ENCODE measurements around the gene SEMA6D.

SEMA6D gene

GRCh38 chr15:47794252-47794914 lies 77.1 kb downstream of the SEMA6D start:
- no peak overlapping the region for H2AFZ ChIP-seq (ENCODE audit: low read length)
- no peak overlapping the region for H3K4me2 ChIP-seq (ENCODE audit: low read depth, low read length)
- DNase-seq = no peak
- no peaks in the 10 kb centered on the region for H3K9me3 ChIP-seq (replicated peaks; ENCODE audit: insufficient read depth, low read length)
- H3K27ac ChIP-seq (ENCODE audit: low read length) = no peak overlapping the region
- no peaks in the 10 kb centered on the region for H3K79me2 ChIP-seq (ENCODE audit: low read length)
- H3K9ac ChIP-seq (ENCODE audit: low read length) = no peak overlapping the region
- H3F3A ChIP-seq (ENCODE audit: insufficient read depth, low read length) = no peaks in the 10 kb centered on the region
- H3K4me1 ChIP-seq (ENCODE audit: low read length) = no peaks in the 10 kb centered on the region
- H3K27me3 ChIP-seq (replicated peaks; ENCODE audit: insufficient read depth, low read length) = no peaks in the 10 kb centered on the region
- TF ChIP-seq EZH2 (optimal IDR thresholded peaks at IDR 0.05; ENCODE audit: low read depth, low read length) (no peak), CTCF (IDR thresholded peaks at IDR 0.05; ENCODE audit: low read length) (no peak), EZH2phosphoT487 (IDR thresholded peaks at IDR 0.05; ENCODE audit: low read length) (no peak)
- no peaks in the 10 kb centered on the region for H4K20me1 ChIP-seq (ENCODE audit: insufficient read depth, low read length)
- H3K4me3 ChIP-seq (ENCODE audit: low read length) = no peak overlapping the region
- H3K9me2 ChIP-seq (replicated peaks; ENCODE audit: insufficient read depth, low read length) = no peaks in the 10 kb centered on the region
- no peaks in the 10 kb centered on the region for H3K36me3 ChIP-seq (replicated peaks; ENCODE audit: insufficient read depth, low read length)

- Histone ChIP-seq H3K4me3 (ENCODE audit: low read length) (no peak overlapping the region), H3K4me1 (ENCODE audit: low read length) (no peaks in the 10 kb centered on the region)
- DNase-seq = no peak
Measured at GRCh38 chr15:47795864-47796263, 78.6 kb downstream of the SEMA6D start.

GRCh38 chr15:47796339-47796738 lies 79.0 kb downstream of the SEMA6D start:
- no peaks in the 10 kb centered on the region for H3K9me2 ChIP-seq (replicated peaks; ENCODE audit: insufficient read depth, low read length)

More at GRCh38 chr15:47795864-47796263, 78.6 kb downstream of the SEMA6D start:
- Histone ChIP-seq H3K79me2 (ENCODE audit: low read length) (no peaks in the 10 kb centered on the region), H3F3A (ENCODE audit: insufficient read depth, low read length) (no peaks in the 10 kb centered on the region), H3K36me3 (replicated peaks; ENCODE audit: insufficient read depth, low read length) (no peaks in the 10 kb centered on the region), H3K27me3 (replicated peaks; ENCODE audit: insufficient read depth, low read length) (no peaks in the 10 kb centered on the region), H3K4me2 (ENCODE audit: low read depth, low read length) (no peak overlapping the region), H3K9me3 (replicated peaks; ENCODE audit: insufficient read depth, low read length) (no peaks in the 10 kb centered on the region), H3K27ac (ENCODE audit: low read length) (no peak overlapping the region), H3K9ac (ENCODE audit: low read length) (no peak overlapping the region), H2AFZ (ENCODE audit: low read length) (no peak overlapping the region), H3K9me2 (replicated peaks; ENCODE audit: insufficient read depth, low read length) (no peaks in the 10 kb centered on the region), H4K20me1 (ENCODE audit: insufficient read depth, low read length) (no peaks in the 10 kb centered on the region)
- no peak for TF ChIP-seq EZH2 (optimal IDR thresholded peaks at IDR 0.05; ENCODE audit: low read depth, low read length)
- TF ChIP-seq CTCF (IDR thresholded peaks at IDR 0.05; ENCODE audit: low read length) = no peak
- no peak for TF ChIP-seq EZH2phosphoT487 (IDR thresholded peaks at IDR 0.05; ENCODE audit: low read length)

More at GRCh38 chr15:47796339-47796738, 79.0 kb downstream of the SEMA6D start:
- no peaks in the 10 kb centered on the region for H3K36me3 ChIP-seq (replicated peaks; ENCODE audit: insufficient read depth, low read length)
- no peak for DNase-seq
- no peaks in the 10 kb centered on the region for H3K9me3 ChIP-seq (replicated peaks; ENCODE audit: insufficient read depth, low read length)
- no peaks in the 10 kb centered on the region for H3F3A ChIP-seq (ENCODE audit: insufficient read depth, low read length)
- H3K4me1 ChIP-seq (ENCODE audit: low read length) = no peaks in the 10 kb centered on the region
- H3K27me3 ChIP-seq (replicated peaks; ENCODE audit: insufficient read depth, low read length) = no peaks in the 10 kb centered on the region
- H3K4me2 ChIP-seq (ENCODE audit: low read depth, low read length) = no peak overlapping the region
- no peak overlapping the region for H3K9ac ChIP-seq (ENCODE audit: low read length)
- no peaks in the 10 kb centered on the region for H4K20me1 ChIP-seq (ENCODE audit: insufficient read depth, low read length)
- H3K79me2 ChIP-seq (ENCODE audit: low read length) = no peaks in the 10 kb centered on the region
- H3K4me3 ChIP-seq (ENCODE audit: low read length) = no peak overlapping the region
- TF ChIP-seq EZH2 (optimal IDR thresholded peaks at IDR 0.05; ENCODE audit: low read depth, low read length) (no peak), CTCF (IDR thresholded peaks at IDR 0.05; ENCODE audit: low read length) (no peak), EZH2phosphoT487 (IDR thresholded peaks at IDR 0.05; ENCODE audit: low read length) (no peak)
- no peak overlapping the region for H2AFZ ChIP-seq (ENCODE audit: low read length)
- H3K27ac ChIP-seq (ENCODE audit: low read length) = no peak overlapping the region

Measured in MM.1S (cell line).